SK-N-SH treated with all-trans-retinoic acid at 6 μM for 48 hours (cell line): ENCODE data around the gene NEURL1B.

Experiments used
- ATAC-seq: fragments of 200-7000 bp; cut with Tn5 transposase; 3 replicates; pipeline ENCODE4 v1.9.1; 2020; ENCODE audit warnings: mild to moderate bottlenecking, moderate library complexity
- ARNTL ChIP-seq: fragments of 450-650 bp; formaldehyde crosslinking; IDR thresholded peaks from 2 replicates; pipeline ENCODE4 v1.5.0; 2020; ENCODE audit warnings: low read depth, mild to moderate bottlenecking, moderate library complexity, borderline replicate concordance
- BACH2 ChIP-seq: fragments of 250-450 bp; sonication (Bioruptor Pico); IDR thresholded peaks from 2 replicates; pipeline ENCODE4 v1.9.0; 2021; ENCODE audit warnings: mild to moderate bottlenecking, borderline replicate concordance
- CSDC2 ChIP-seq: fragments of 250-450 bp; sonication (Bioruptor Pico); IDR thresholded peaks from 2 replicates; pipeline ENCODE4 v1.5.0; 2020; ENCODE audit warnings: mild to moderate bottlenecking, moderate library complexity
- ESRRG ChIP-seq: fragments of 250-450 bp; sonication (Bioruptor Pico); IDR thresholded peaks from 2 replicates; pipeline ENCODE4 v1.6.1; 2021; ENCODE audit warnings: mild to moderate bottlenecking
- GLIS3 ChIP-seq: fragments of 250-450 bp; sonication (Bioruptor Pico); IDR thresholded peaks from 2 replicates; pipeline ENCODE4 v1.5.0; 2020; ENCODE audit warnings: mild to moderate bottlenecking, moderate library complexity
- OSR1 ChIP-seq: fragments of 250-450 bp; sonication (Bioruptor Pico); IDR thresholded peaks from 2 replicates; pipeline ENCODE4 v1.8.0; 2022; ENCODE audit warnings: moderate library complexity, mild to moderate bottlenecking, inconsistent platforms
- PPARA ChIP-seq: fragments of 250-450 bp; sonication (Bioruptor Pico); IDR thresholded peaks from 2 replicates; pipeline ENCODE4 v1.5.0; 2020; ENCODE audit warnings: mild to moderate bottlenecking, borderline replicate concordance
- RARB ChIP-seq: fragments of 250-450 bp; sonication (Bioruptor Pico); IDR thresholded peaks from 2 replicates; pipeline ENCODE4 v1.8.0; 2021; ENCODE audit warnings: mild to moderate bottlenecking, moderate library complexity
- SNAI2 ChIP-seq: fragments of 250-450 bp; sonication (Bioruptor Pico); IDR thresholded peaks from 2 replicates; pipeline ENCODE4 v1.5.0; 2020; ENCODE audit warnings: mild to moderate bottlenecking, moderate library complexity
- TCF4 ChIP-seq: fragments of 250-450 bp; sonication (Bioruptor Pico); IDR thresholded peaks from 2 replicates; pipeline ENCODE4 v1.8.0; 2021; ENCODE audit warnings: mild to moderate bottlenecking, moderate library complexity, borderline replicate concordance
- TOX ChIP-seq: fragments of 250-450 bp; sonication (Bioruptor Pico); IDR thresholded peaks from 2 replicates; pipeline ENCODE4 v1.8.0; 2021; ENCODE audit warnings: mild to moderate bottlenecking, moderate library complexity, borderline replicate concordance
- ZC3H10 ChIP-seq: fragments of 250-450 bp; sonication (Bioruptor Pico); IDR thresholded peaks from 2 replicates; pipeline ENCODE4 v1.5.1; 2021; ENCODE audit warnings: mild to moderate bottlenecking, moderate library complexity
- ZFP3 ChIP-seq: fragments of 250-450 bp; sonication (Bioruptor Pico); IDR thresholded peaks from 2 replicates; pipeline ENCODE4 v1.5.0; 2020; ENCODE audit warnings: mild to moderate bottlenecking, moderate library complexity
- ZFP30 ChIP-seq: fragments of 450-650 bp; formaldehyde crosslinking; IDR thresholded peaks from 2 replicates; pipeline ENCODE4 v1.5.0; 2022; ENCODE audit warnings: mild to moderate bottlenecking, moderate library complexity
- ZNF565 ChIP-seq: fragments of 450-650 bp; formaldehyde crosslinking; conservative IDR thresholded peaks from 2 replicates; pipeline ENCODE4 v1.5.0; 2020; ENCODE audit warnings: low read depth, mild to moderate bottlenecking, moderate library complexity
- ZNF70 ChIP-seq: fragments of 450-650 bp; formaldehyde crosslinking; IDR thresholded peaks from 2 replicates; pipeline ENCODE4 v1.5.0; 2020; ENCODE audit warnings: mild to moderate bottlenecking, moderate library complexity
- ZNF8 ChIP-seq: fragments of 450-650 bp; formaldehyde crosslinking; IDR thresholded peaks from 2 replicates; pipeline ENCODE4 v1.5.0; 2020; ENCODE audit warnings: mild to moderate bottlenecking, moderate library complexity
- TF ChIP-seq, protein P1 (sequence below): fragments of 250-450 bp; sonication (Bioruptor Pico); IDR thresholded peaks from 2 replicates; pipeline ENCODE4 v1.8.0; 2021; ENCODE audit warnings: low read depth, mild to moderate bottlenecking, moderate library complexity, borderline replicate concordance
- TF ChIP-seq, protein P2 (sequence below): fragments of 250-450 bp; sonication (Bioruptor Pico); IDR thresholded peaks from 2 replicates; pipeline ENCODE4 v1.5.1; 2021; ENCODE audit warnings: mild to moderate bottlenecking, moderate library complexity
- TF ChIP-seq, protein P3 (sequence below): fragments of 250-450 bp; sonication (Bioruptor Pico); IDR thresholded peaks from 2 replicates; pipeline ENCODE4 v1.5.0; 2020; ENCODE audit warnings: mild to moderate bottlenecking, moderate library complexity
- TF ChIP-seq, protein P4 (sequence below): fragments of 250-450 bp; sonication (Bioruptor Pico); IDR thresholded peaks from 2 replicates; pipeline ENCODE4 v1.8.0; 2020; ENCODE audit warnings: mild to moderate bottlenecking, moderate library complexity, borderline replicate concordance
- TF ChIP-seq, protein P5 (sequence below): fragments of 250-450 bp; sonication (Bioruptor Pico); IDR thresholded peaks from 2 replicates; pipeline ENCODE4 v1.5.1; 2020; ENCODE audit warnings: low read depth, mild to moderate bottlenecking, moderate library complexity

NEURL1B gene

DNA sequence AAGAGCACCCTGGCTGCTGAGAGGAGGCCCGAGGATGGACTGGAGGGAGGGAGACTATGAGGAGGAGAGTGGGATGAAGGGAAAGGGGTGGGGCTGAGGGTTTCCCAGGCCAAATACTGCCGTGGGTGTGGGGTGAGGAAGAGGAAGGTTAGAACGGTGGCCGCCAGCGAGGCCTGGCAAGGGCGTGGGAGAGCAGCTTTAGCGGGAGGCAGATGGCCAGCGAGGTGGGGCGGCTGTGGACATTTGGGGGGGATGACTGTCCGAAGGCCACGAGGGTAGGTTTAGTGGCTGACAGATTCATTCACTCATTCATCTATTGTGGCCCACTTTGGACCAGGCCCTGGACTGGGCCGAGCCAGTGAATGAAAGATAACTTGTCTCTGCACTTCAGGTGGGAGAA, 47.8 kb upstream of the NEURL1B start:
- ATAC-seq = no peak
- no peak for TF ChIP-seq GLIS3
- TF ChIP-seq TCF4 (CRISPR knock-in tag) = no peak
- no peak for TF ChIP-seq TOX (CRISPR knock-in tag)
- TF ChIP-seq, protein P1, sequence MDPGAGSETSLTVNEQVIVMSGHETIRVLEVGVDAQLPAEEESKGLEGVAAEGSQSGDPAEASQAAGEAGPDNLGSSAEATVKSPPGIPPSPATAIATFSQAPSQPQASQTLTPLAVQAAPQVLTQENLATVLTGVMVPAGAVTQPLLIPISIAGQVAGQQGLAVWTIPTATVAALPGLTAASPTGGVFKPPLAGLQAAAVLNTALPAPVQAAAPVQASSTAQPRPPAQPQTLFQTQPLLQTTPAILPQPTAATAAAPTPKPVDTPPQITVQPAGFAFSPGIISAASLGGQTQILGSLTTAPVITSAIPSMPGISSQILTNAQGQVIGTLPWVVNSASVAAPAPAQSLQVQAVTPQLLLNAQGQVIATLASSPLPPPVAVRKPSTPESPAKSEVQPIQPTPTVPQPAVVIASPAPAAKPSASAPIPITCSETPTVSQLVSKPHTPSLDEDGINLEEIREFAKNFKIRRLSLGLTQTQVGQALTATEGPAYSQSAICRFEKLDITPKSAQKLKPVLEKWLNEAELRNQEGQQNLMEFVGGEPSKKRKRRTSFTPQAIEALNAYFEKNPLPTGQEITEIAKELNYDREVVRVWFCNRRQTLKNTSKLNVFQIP (CRISPR knock-in tag) = no peak
- TF ChIP-seq, protein P2, sequence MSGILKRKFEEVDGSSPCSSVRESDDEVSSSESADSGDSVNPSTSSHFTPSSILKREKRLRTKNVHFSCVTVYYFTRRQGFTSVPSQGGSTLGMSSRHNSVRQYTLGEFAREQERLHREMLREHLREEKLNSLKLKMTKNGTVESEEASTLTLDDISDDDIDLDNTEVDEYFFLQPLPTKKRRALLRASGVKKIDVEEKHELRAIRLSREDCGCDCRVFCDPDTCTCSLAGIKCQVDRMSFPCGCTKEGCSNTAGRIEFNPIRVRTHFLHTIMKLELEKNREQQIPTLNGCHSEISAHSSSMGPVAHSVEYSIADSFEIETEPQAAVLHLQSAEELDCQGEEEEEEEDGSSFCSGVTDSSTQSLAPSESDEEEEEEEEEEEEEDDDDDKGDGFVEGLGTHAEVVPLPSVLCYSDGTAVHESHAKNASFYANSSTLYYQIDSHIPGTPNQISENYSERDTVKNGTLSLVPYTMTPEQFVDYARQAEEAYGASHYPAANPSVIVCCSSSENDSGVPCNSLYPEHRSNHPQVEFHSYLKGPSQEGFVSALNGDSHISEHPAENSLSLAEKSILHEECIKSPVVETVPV (CRISPR knock-in tag) = no peak
- no peak for TF ChIP-seq ZC3H10 (CRISPR knock-in tag)
- TF ChIP-seq ZNF8 (CRISPR knock-in tag) = no peak
- TF ChIP-seq BACH2 = no peak
- no peak for TF ChIP-seq OSR1
- TF ChIP-seq ZNF70 = no peak
- TF ChIP-seq, protein P3, sequence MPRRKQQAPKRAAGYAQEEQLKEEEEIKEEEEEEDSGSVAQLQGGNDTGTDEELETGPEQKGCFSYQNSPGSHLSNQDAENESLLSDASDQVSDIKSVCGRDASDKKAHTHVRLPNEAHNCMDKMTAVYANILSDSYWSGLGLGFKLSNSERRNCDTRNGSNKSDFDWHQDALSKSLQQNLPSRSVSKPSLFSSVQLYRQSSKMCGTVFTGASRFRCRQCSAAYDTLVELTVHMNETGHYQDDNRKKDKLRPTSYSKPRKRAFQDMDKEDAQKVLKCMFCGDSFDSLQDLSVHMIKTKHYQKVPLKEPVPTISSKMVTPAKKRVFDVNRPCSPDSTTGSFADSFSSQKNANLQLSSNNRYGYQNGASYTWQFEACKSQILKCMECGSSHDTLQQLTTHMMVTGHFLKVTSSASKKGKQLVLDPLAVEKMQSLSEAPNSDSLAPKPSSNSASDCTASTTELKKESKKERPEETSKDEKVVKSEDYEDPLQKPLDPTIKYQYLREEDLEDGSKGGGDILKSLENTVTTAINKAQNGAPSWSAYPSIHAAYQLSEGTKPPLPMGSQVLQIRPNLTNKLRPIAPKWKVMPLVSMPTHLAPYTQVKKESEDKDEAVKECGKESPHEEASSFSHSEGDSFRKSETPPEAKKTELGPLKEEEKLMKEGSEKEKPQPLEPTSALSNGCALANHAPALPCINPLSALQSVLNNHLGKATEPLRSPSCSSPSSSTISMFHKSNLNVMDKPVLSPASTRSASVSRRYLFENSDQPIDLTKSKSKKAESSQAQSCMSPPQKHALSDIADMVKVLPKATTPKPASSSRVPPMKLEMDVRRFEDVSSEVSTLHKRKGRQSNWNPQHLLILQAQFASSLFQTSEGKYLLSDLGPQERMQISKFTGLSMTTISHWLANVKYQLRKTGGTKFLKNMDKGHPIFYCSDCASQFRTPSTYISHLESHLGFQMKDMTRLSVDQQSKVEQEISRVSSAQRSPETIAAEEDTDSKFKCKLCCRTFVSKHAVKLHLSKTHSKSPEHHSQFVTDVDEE (CRISPR knock-in tag) = no peak
- TF ChIP-seq, protein P4, sequence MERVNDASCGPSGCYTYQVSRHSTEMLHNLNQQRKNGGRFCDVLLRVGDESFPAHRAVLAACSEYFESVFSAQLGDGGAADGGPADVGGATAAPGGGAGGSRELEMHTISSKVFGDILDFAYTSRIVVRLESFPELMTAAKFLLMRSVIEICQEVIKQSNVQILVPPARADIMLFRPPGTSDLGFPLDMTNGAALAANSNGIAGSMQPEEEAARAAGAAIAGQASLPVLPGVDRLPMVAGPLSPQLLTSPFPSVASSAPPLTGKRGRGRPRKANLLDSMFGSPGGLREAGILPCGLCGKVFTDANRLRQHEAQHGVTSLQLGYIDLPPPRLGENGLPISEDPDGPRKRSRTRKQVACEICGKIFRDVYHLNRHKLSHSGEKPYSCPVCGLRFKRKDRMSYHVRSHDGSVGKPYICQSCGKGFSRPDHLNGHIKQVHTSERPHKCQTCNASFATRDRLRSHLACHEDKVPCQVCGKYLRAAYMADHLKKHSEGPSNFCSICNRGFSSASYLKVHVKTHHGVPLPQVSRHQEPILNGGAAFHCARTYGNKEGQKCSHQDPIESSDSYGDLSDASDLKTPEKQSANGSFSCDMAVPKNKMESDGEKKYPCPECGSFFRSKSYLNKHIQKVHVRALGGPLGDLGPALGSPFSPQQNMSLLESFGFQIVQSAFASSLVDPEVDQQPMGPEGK (CRISPR knock-in tag) = no peak

DNA sequence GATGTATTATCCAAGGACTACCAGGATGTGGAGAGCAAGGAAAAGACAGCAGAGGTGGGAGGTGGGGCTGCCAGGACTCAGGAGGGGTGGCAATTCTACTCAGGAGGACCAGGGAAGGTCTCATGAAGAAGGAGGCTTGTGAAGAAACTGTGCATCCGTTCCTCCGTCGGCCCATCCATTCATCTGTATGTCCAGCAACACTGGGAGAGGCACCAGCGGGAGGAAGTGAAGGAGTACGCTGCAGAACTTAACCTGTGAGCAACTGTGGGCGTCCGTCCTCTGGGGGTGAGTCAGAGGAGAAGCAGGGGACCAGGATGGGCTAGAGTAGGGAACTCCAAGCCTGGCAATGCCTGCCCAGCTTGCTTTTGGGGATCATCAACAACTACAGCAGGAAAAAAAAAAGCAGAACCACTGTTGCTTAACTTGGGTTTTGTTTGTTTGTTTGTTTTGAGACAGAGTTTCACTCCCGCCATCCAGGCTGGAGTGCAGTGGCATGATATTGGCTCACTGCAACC, 47.3 kb upstream of the NEURL1B start:
- ATAC-seq = no peak
- TF ChIP-seq GLIS3 (no peak), PPARA (CRISPR knock-in tag) (no peak), SNAI2 (CRISPR knock-in tag) (no peak), ZNF8 (CRISPR knock-in tag) (no peak), ZFP30 (no peak), ESRRG (CRISPR knock-in tag) (no peak), OSR1 (no peak), ZNF565 (no peak), ZFP3 (CRISPR knock-in tag) (no peak), ZNF70 (no peak), ARNTL (CRISPR knock-in tag) (no peak), RARB (no peak), BACH2 (no peak), CSDC2 (CRISPR knock-in tag) (no peak)
- TF ChIP-seq, protein P3 (CRISPR knock-in tag) = no peak
- TF ChIP-seq, protein P1 (CRISPR knock-in tag) = no peak
- TF ChIP-seq, protein P2 (CRISPR knock-in tag) = no peak
- TF ChIP-seq, protein P4 (CRISPR knock-in tag) = no peak
- TF ChIP-seq, protein P5, sequence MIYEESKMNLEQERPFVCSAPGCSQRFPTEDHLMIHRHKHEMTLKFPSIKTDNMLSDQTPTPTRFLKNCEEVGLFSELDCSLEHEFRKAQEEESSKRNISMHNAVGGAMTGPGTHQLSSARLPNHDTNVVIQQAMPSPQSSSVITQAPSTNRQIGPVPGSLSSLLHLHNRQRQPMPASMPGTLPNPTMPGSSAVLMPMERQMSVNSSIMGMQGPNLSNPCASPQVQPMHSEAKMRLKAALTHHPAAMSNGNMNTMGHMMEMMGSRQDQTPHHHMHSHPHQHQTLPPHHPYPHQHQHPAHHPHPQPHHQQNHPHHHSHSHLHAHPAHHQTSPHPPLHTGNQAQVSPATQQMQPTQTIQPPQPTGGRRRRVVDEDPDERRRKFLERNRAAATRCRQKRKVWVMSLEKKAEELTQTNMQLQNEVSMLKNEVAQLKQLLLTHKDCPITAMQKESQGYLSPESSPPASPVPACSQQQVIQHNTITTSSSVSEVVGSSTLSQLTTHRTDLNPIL (CRISPR knock-in tag) = no peak
